ENCODE measurements around the gene OAS2. TPM values are rescaled to one million over a fixed set of nuclear protein-coding genes. Genes with fewer than 3 reads are reported as not detected.

OAS2 gene
- total RNA-seq, result 1 to 10 TPM; 3.2 to 6.7 TPM
- long read RNA-seq, partial matches to known transcripts, result 0 of 3 reads
- long read RNA-seq, other reads (novel, unspliced or antisense), result 1 of 3 reads

GRCh38 chr12:112978163-112979040, at the start of gene OAS2:
OAS2 (plus strand) TSS chr12:112978519; CDS start chr12:112978609, 90 bp downstream.
- DNase-seq (peak; percentile 59 to 72), ATAC-seq (peak; percentile 96)
- intact Hi-C loops (cut with DNase I, micrococcal nuclease), result no loop called here

- intact Hi-C loops (cut with DNase I, micrococcal nuclease), result no loop called here
- no peak for DNase-seq
- no peak for ATAC-seq
Observed at GRCh38 chr12:112928978-112929377, 49.3 kb upstream of the OAS2 start.

GRCh38 chr12:112929715-112930114, 48.6 kb upstream of the OAS2 start:
- no peak for DNase-seq
- ATAC-seq, result no peak
- intact Hi-C loops (cut with DNase I, micrococcal nuclease), result no loop called here

- DNase-seq, result no peak
- no peak for ATAC-seq
- intact Hi-C loops (cut with DNase I, micrococcal nuclease), result no loop called here
Observed at GRCh38 chr12:112930350-112930749, 48.0 kb upstream of the OAS2 start.

GRCh38 chr12:112932485-112933128, 45.7 kb upstream of the OAS2 start:
- ATAC-seq (peak; percentile 72), DNase-seq (no peak)
- intact Hi-C loops (cut with DNase I, micrococcal nuclease), result no loop called here

GRCh38 chr12:112933129-112933505, 45.2 kb upstream of the OAS2 start:
- intact Hi-C loops (cut with DNase I, micrococcal nuclease), result no loop called here
- no peak for ATAC-seq
- DNase-seq, result no peak

- intact Hi-C loops (cut with DNase I, micrococcal nuclease), result no loop called here
- peak; percentile 13 for ATAC-seq
- peak in 1 of 2 donors; percentile 38 for DNase-seq
Observed at GRCh38 chr12:112936264-112936663, 42.1 kb upstream of the OAS2 start.

GRCh38 chr12:112936927-112937326, 41.4 kb upstream of the OAS2 start:
- intact Hi-C loops (cut with DNase I, micrococcal nuclease), result no loop called here
- ATAC-seq (no peak), DNase-seq (no peak)

- intact Hi-C loops (cut with DNase I, micrococcal nuclease), result no loop called here
- DNase-seq (peak; percentile 91 to 93), ATAC-seq (peak; percentile 95)
Observed at GRCh38 chr12:112937741-112938719, 40.3 kb upstream of the OAS2 start, which contains the start of gene OAS3. OAS3 (plus strand) TSS chr12:112938474; CDS start chr12:112938531, 57 bp downstream.

GRCh38 chr12:112938751-112939150, 39.6 kb upstream of the OAS2 start:
- intact Hi-C loops (cut with DNase I, micrococcal nuclease), result no loop called here
- DNase-seq, result no peak
- peak; percentile 20 for ATAC-seq

GRCh38 chr12:112939761-112940381, 38.4 kb upstream of the OAS2 start:
- ATAC-seq, result no peak
- intact Hi-C loops (cut with DNase I, micrococcal nuclease), result no loop called here
- no peak for DNase-seq

- DNase-seq, result no peak
- intact Hi-C loops (cut with DNase I, micrococcal nuclease), result no loop called here
- no peak for ATAC-seq
Observed at GRCh38 chr12:112941528-112942335, 36.6 kb upstream of the OAS2 start.

- intact Hi-C loops (cut with DNase I, micrococcal nuclease), result no loop called here
- ATAC-seq, result no peak
- DNase-seq, result no peak
Observed at GRCh38 chr12:112942572-112942971, 35.7 kb upstream of the OAS2 start.

- ATAC-seq (no peak), DNase-seq (no peak)
- intact Hi-C loops (cut with DNase I, micrococcal nuclease), result no loop called here
Observed at GRCh38 chr12:112944024-112944690, 34.2 kb upstream of the OAS2 start.

- ATAC-seq (no peak), DNase-seq (no peak)
- intact Hi-C loops (cut with DNase I, micrococcal nuclease), result no loop called here
Observed at GRCh38 chr12:112945515-112945914, 32.8 kb upstream of the OAS2 start.

- ATAC-seq, result no peak
- intact Hi-C loops (cut with DNase I, micrococcal nuclease), result no loop called here
- DNase-seq, result no peak
Observed at GRCh38 chr12:112946236-112947000, 31.9 kb upstream of the OAS2 start.

All from left colon (tissue), 2 donors.